NOMO-1 treated with DMSO at 0.1 percent for 48 hours (cell line): ENCODE data around the gene LMAN2.
A peak's percentile ranks its signal among the peaks of the same experiment; 100 is the strongest.

Experiments used
- DNase-seq: peaks from one replicate; lab custom pipeline; 2025; ENCODE audit not compliant: unreplicated experiment; lab: John Stamatoyannopoulos, UW

Gene LMAN2, protein sequence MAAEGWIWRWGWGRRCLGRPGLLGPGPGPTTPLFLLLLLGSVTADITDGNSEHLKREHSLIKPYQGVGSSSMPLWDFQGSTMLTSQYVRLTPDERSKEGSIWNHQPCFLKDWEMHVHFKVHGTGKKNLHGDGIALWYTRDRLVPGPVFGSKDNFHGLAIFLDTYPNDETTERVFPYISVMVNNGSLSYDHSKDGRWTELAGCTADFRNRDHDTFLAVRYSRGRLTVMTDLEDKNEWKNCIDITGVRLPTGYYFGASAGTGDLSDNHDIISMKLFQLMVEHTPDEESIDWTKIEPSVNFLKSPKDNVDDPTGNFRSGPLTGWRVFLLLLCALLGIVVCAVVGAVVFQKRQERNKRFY

DNA sequence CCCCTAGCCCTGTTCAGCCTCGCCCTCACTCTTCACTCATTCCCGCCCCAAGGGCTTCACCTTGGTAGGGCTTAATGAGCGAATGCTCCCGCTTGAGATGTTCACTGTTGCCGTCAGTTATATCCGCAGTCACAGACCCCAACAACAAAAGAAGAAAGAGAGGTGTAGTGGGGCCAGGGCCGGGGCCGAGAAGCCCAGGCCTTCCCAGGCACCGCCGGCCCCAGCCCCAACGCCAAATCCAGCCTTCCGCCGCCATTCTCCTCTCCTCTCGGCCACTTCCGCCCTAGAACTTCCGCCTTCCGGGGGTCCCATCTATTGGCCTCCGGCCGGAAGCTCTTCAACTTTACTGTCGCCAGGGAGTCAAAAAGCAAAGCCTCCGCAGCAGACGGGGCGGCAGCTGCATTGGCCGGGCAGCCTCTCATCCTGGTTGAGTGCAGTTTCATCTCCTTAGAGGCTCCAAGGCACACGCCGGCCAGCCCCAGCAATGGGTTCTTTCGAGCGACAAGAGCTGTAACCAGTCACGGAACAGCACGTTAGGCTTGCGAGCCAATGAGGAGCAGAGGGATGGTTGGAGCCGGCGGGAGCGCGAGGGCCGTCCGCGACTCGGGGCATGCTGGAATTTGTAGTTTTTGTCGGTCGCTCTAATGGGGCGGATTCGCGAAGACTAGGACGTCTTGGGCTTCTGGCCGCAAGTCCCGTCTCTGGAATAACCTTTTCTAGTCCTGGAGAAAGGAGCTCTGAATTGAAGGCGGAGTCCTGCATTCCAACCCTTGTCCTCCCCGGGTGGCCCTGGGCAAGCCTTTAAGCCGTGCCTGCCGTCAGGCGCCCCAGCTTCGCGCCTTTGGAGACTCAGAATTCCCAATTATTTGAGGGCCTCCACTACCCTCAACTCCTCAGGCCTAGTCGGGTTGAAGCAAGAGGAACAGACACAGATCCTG is at the start of gene LMAN2:
LMAN2 (minus strand) TSS at position 277 of the 938 bp plus-strand sequence; CDS start at position 256, 21 bp downstream.
- peak; percentile 97 for DNase-seq

DNA sequence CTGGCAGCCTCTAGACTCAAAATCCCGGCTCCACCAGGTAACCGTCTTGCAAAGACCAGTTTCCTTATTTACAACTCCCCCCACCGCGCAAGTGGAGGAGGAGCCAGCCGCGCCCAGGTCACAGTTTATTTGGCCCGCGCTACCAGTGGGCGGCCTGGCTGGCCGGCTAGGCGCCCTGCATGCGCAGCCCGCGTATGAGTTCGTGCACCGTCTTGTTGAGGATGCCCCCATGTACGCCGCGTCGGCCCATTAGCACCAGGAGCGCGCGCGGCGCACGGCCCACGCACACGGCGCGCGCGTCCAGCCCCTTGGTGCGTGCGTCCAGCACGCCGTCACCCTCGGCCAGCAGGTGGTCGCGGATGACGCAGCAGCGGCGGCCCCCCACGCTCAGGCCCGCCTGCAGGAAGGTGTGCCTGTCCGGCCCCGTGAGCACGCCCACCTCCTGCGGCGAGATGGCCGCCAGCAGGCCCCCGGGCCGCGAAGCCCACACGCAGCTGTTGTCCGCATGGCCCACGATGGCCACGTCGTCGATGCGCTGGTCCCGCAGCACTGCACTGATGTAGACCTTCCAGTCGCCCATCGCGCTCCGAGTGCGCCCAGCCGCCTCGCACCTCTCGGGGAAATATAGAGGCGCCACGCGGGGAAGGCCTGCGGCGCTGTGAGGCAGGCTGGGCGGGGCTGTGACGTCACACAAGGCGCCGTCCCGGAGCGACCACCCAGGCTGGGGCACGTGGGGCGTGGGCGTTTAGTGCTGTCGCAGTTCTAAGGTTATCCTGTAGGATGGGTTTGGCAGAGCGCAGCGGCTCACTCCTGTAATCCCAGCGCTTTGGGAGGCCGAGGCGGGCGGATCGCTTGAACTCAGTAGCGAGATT is 48.8 kb upstream of the LMAN2 start, which contains the start of gene PFN3:
PFN3 (minus strand) TSS at position 665 of the 872 bp plus-strand sequence; CDS start at position 580, 85 bp downstream.
- DNase-seq = no peak

DNA sequence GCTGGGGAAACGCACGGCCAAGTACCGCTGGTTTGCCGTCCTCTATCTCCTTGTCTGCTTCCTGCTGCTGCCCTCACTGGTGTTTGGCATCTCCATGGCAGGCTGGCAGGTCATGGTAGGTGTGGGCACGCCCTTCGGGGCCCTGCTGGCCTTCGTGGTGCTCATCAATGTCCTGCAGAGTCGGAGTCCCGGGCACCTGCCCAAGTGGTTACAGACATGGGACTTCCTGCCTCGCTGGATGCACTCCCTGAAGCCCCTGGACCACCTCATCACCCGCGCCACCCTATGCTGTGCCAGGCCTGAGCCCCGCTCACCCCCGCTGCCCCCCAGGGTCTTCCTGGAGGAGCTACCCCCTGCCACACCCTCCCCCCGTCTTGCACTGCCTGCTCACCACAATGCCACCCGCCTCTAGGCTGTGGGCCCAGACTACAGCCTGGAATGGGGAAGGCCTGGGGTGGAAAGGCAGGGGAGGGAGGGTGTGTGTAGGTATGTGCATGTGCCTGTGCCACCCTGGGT is 46.5 kb upstream of the LMAN2 start:
- DNase-seq = no peak

DNA sequence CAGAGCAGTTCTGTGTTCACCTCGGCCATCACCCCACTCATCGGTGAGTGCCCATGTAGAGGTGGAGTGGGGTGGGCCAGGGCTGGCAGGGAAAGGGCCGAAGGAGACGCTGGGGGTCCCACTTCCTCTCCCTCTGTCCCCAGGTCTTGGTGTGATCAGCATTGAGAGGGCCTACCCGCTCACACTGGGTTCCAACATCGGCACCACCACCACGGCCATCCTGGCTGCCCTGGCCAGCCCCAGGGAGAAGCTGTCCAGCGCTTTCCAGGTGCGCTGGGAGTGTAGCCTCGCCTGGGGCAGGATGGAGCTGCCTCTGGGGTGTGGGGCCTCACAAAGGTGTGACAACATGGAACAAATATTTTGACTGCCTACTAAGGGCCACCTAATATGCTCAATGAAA is 45.3 kb upstream of the LMAN2 start:
- no peak for DNase-seq

DNA sequence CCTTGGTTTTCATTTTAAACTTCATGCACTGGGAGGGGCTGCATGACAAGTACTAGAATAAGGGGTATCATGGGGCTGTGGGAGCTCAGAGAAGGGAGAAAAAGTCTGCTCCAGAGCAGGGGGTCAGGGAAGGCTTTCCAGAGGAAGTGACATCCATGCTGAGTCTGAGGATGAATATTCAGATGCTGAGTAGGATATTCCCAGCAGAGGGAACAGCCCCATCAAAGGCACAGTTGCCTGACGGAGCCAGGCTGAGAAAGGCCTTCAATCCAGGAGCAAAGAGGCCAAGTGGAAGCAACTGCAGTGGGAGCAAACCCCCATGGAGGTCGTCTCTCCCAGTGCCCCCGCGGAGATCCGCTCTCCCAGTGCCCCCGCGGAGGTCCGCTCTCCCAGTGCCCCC is 44.6 kb upstream of the LMAN2 start:
- no peak for DNase-seq

DNA sequence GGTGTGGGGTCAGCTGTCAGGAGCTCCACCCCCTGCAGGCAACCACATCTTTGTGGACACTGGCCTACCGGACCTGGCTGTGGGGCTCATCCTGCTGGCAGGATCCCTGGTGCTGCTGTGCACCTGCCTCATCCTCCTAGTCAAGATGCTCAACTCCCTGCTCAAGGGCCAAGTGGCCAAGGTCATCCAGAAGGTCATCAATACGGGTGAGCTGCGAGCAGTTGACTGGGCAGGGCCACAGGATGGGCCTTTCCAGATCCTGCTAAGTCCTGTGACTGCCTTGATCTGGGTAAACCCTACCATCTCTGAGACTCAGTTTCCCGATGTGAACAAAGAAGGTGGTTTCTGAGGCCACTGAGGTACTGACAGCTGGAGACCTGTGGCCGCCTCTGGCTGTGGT is 42.5 kb upstream of the LMAN2 start:
- DNase-seq = no peak

DNA sequence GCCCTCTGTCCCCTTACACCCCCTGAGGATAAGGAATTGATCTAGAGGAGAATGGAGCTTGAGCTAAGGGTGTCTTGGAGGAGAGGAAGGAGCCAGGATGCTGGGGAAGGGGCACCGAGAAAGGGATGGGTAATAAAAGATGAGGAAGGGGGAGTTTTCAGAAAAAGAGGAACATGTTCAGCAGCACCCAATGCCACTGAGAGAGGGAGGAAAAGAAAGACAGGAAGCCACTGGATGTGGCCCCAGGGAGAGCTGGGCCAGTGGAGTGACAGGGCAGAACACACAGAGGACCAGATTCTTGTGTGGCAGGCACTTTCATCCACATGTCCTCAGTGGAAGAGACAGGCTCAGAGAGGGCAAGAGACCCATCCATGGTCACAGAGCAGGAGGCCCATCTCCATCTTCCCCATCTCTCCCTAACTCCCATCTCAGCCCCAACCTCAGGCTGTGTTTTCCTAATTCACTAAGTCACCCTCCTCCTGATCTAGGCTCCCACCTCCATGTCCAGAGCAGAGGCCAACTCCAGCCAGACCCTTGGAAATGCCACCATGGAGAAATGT is 41.8 kb upstream of the LMAN2 start:
- peak; percentile 26 for DNase-seq

DNA sequence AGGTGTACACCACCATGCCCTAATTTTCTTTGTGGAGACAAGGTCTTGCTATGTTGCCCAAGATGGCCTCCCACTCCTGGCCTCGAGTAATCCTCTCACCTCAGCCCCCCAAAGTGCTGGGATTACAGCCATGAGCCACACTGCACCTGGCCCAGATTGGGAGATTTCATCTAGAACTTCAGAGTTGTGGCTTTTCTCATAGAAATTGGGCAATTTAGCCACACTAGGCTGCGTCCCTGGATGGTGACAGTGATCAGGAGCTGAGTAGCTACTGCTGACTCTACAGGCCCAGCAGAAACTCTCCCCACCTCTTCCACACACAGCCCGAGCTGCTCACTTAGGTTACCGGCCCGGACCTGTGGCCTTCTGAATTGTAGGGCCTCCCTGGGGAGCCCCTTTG is 41.3 kb upstream of the LMAN2 start:
- DNase-seq = no peak

DNA sequence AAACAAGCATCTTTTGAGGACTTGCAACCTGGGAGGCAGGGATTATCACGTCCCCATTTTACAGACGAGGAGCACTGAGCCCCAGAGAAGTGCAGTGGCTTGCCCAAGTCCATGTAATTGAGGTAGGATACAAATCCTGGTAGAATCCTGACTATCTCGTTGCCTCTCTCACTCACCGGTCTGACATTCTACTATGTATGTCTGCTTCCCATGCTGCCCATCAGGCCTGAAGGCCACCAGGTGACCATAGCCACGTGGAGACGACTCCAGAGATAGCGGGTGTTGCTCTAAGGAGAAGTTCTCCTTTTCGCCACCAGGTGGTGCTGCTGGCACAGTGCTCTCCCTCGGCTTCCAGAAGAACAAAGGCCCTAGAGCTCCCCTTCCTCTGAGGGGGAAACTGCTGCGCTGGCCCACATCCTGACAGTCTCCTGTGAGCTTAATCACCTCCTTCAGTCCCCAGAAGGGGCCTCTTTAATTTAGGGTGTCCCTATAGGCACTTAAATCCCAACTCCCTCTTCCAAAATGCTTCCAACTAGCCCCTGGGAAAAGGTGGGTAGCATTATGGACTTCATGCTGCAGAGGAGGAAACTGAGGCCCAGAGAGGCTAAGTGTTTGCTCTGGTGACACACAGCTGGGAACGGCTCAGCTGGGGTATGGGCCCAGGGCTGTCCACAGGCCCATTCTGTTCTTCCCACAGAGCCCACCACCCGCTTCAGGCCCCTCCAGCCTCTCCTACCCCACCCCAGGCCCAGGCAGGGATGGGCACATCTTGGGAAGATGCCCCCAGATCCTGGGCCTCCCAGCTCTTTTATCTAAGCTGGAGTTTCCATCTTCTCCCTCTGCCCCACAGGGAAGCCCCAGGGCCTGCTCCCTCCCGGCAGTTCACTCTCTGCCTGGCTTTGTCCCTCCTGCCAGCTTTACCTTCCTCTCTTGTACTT is 39.2 kb upstream of the LMAN2 start:
- peak; percentile 73 for DNase-seq

DNA sequence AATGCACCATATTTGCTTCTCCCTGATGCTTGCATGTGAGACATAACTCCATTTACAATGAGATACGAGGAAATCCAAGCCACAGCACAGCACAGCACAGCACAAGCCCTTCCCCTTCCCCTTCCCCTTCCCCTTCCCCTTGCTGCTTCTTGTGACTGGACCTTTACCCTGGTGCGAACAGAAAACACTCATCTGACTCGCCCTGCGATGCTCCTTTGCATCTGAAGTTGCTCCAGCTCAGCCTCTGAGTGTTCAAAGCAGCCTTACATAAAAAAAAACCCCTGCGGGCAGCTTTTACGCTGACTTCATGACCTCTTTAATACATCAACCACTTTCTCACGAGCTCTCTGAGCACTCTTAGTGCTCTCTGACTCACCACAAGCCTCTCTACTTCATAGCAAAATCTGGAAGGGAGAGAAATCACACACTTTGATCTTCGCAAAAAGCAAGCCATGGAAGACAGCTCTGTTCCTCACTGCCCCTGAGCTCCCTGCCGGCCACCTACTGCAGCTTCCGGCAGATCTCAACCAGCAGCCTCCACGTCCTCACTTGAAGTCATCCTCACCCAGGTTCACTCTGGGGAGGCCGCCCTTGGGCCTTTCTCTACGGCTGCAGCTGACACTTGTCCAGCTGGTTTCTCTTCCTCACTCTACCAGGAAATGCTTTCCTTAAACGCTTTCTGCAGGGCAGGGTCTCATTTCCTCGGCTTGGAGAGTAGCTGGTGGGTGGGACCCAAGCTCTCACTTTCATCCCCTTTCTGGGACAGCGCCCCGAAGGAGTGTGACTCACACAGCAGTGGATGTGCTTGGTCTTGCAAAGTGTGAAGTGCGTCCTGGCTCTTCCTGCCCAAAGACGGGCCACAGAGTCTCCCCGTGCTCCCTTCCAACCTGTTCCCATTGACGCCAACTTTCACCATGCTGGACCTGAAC is 38.0 kb upstream of the LMAN2 start:
- DNase-seq = peak; percentile 80

DNA sequence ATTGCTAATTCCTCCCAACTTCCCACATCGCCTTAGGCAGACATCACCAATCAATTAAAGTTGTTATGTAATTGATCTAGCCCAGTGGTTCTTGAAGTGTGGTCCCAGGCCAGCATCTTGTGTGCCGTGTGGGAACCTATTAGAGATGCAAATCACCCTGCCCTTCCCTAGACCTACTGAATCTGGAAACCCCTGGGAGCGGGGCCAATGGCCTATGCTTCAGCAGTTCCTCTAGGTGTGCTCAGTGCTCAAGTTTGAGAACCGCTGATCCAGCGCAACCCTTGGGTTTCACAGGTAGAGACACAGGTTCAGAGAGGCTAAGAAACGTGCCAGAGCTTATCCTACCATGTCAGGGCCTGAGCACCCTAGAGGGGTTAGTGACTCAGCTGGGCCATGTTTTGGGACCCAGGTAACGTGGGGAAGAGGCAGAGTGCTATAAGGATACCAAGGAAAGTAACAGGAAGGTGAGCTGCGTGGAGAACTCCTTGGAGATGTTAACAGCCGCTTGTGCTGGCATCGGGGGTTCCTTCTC is 37.1 kb upstream of the LMAN2 start:
- no peak for DNase-seq

DNA sequence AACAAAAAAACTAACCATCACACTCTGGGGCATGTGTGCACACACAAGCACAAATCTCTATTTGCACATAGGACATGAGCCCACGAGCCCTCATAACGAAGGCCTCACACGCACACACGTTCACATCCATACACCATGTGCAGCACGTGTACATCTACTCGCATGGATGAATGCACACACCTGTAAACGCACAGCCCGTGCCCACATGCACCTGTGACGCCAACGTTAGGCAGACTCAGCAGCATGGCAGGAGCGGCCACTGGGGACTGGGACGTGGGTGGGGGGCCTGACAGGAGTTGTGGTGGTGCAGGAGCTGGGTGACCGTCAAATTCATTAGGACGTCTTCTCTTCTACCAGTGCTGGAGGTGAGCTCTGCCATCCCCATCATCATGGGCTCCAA is 35.9 kb upstream of the LMAN2 start:
- no peak for DNase-seq

DNA sequence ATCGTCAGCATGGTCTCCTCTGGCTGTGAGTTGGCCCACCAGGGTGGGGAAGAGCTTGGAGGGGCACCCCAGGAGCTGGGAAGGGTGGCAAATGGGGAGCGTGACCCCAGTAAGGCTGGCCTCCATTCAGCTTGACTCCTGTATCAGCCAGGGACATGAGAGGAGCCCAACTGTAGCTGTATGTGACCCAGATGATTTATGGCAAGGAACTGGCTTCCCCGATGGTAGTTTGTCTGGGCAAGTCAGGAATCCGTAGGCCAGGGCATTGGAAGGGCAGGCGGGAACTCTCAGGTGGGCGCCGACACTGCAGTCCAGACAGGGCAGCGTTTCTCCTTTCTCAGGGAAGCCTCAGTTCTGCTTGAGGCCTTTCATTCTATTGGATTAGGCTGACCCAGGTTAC is 35.1 kb upstream of the LMAN2 start:
- no peak for DNase-seq

DNA sequence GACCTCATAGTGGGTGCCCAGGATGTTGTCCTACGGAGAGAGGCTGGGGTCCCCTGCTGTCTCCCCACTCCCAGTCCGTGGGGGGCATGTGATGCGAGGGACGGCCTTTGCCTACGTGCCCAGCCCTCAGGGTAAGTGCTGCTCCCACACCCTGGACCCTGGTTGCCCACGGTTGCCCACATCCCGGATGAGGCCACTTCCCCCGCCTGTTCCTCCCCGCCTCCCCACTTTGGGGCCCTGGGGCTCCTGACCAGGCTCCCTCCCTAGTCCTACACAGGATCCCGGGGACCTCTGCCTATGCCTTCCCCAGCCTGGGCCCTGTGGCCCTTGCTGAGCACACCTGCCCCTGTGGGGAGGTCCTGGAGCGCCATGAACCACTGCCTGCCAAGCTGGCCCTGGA is 34.3 kb upstream of the LMAN2 start:
- no peak for DNase-seq

DNA sequence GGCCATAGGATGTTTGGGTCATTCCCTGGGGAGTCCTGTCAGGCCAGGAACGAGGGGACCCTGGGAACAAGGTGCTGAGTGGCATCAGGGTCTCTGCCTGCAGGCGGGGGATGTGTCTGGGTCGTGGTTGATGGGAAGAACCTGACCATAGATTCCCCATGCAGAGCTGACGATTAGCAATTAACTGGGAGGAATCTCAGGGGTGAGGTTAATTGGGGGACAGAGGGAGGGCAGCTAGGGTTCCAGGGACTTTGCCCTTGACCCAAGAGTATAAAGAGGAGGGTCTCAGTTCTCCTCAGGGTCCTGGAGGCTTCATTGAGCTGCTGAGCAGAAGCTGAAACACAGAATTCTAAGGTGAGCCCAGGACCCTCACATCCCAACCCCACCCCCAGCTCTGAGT is 32.7 kb upstream of the LMAN2 start, which contains the start of gene SLC34A1:
SLC34A1 (plus strand) TSS at position 301 of the 400 bp plus-strand sequence. CDS start 1,308 bp downstream, outside the sequence.
- DNase-seq = no peak

DNA sequence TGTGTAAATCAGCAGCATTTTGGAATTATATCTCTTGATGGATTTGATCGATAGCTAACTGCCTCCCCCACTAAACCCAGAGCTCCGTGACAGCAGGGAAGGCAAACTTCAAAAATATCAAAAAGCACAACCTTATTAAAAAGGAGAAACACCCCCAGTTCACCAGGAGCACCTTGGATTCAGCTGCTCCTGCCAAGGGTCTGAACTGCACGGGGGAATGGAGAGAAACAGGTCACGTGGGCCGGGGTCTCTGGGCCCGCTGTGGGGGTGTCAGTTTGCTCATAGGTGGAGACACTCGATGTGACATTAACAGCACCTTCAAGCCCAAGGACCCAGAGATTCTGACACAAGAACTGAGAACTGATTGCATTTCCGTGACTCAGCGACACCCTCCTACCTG is 31.7 kb upstream of the LMAN2 start:
- DNase-seq = no peak

DNA sequence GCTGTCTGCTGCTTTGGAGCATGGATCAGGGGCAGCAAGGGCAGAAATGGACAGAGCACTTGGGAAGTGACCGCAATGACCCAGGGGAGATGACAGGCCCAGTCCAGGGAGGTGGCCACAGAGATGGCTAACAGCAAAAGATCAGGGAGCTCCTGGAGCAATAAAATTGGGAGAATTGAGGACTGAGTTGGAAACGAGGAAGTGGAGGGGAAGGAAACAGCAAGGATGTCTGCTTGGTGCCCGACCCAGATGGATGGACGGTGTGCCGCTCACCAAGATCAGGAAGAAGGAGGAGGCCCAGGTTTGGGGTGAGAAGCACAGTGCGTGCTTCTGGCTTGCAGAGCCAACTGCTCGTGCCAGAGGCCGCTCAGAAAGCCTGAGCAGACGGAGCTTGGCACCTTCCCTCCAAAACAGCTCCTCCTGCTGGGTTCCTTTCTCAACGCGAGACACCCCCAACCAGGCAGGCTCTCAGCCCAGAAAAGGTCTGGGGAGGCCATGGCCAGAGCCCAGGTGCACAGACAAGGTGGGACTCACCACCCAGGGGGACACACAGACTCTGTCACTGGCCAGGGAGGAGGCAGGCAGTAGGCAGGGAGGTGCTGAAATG is 31.1 kb upstream of the LMAN2 start:
- no peak for DNase-seq

DNA sequence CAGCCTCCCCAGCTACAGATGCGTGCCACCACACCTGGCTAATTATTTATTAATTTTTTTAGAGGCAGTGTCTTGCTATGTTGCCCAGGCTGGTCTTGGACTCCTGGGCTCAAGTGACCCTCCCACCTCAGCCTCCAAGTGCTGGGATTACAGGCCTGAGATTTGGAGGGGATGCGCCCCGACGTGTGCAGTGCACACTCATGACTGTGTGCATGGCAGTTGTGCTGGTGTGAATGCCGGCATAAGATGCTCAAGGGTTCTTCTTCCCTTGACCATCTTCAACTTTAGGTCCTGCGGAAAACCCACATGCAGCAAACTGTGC is 29.3 kb upstream of the LMAN2 start:
- no peak for DNase-seq
